HFFc6 (cell line): ENCODE results near the gene PRDM4. TPM values are rescaled to one million over a fixed set of nuclear protein-coding genes. Genes with fewer than 3 reads are reported as not detected.
"Not testable (repeated sequence)": the region's sequence is repeated elsewhere in the genome, so short reads cannot be mapped to it uniquely, and the experiment has no call there.

ENCODE experiments used
- DNase-seq: peaks from one replicate; pipeline ENCODE4 v3.0.0-alpha.2; 2018
- H3K27ac Mint-ChIP-seq: 2 replicates; pipeline ENCODE4 v1.8.0; 2020; ENCODE audit warnings: mild to moderate bottlenecking, mixed read lengths
- H3K27me3 Mint-ChIP-seq: 2 replicates; pipeline ENCODE4 v1.8.0; 2021; ENCODE audit warnings: mild to moderate bottlenecking, moderate library complexity, mixed read lengths; ENCODE audit not compliant: insufficient read depth
- H3K36me3 Mint-ChIP-seq: 2 replicates; pipeline ENCODE4 v1.8.0; 2021; ENCODE audit warnings: low read depth, mixed read lengths
- H3K4me1 Mint-ChIP-seq: 2 replicates; pipeline ENCODE4 v1.8.0; 2020; ENCODE audit warnings: low read depth, mixed read lengths
- H3K4me3 Mint-ChIP-seq: 2 replicates; pipeline ENCODE4 v1.8.0; 2020; ENCODE audit warnings: mild to moderate bottlenecking, moderate library complexity, mixed read lengths
- H3K9me3 Mint-ChIP-seq: 2 replicates; pipeline ENCODE4 v1.8.0; 2020; ENCODE audit warnings: mild to moderate bottlenecking, mixed read lengths
- total RNA-seq, 6 experiments: library from RNA; stranded (reverse); fragmentation: NEBNext Ultra II Directional; extraction: Animal tissue kit (Norgen Biotek cat#: 25700); gene quantifications; 2 replicates in 1 of 6; 3 replicates in 5 of 6; pipeline ENCODE4 v1.2.3, GENCODE V29; 2021
- TF ChIP-seq, protein P1 (sequence below): fragments of 200-600 bp; sonication (generic); IDR thresholded peaks from 2 replicates; pipeline ENCODE4 v1.5.0; 2021; ENCODE audit warnings: antibody characterized with exemption, mild to moderate bottlenecking

The PRDM4 gene
- total RNA-seq, 6 experiments from 2014 or later, result 23.2 to 26.3 (median 24.3) TPM

GRCh38 chr12:107731366-107731765 is 29.6 kb downstream of the PRDM4 start:
- H3K9me3 Mint-ChIP-seq, result no peaks in the 10 kb centered on the region
- no peak overlapping the region for H3K4me3 Mint-ChIP-seq
- peaks cover 22% of the 10 kb centered on the region for H3K36me3 Mint-ChIP-seq
- H3K4me1 Mint-ChIP-seq, result peaks cover 7% of the 10 kb centered on the region; the same call in 1 of the 2 replicates
- TF ChIP-seq, protein P1, sequence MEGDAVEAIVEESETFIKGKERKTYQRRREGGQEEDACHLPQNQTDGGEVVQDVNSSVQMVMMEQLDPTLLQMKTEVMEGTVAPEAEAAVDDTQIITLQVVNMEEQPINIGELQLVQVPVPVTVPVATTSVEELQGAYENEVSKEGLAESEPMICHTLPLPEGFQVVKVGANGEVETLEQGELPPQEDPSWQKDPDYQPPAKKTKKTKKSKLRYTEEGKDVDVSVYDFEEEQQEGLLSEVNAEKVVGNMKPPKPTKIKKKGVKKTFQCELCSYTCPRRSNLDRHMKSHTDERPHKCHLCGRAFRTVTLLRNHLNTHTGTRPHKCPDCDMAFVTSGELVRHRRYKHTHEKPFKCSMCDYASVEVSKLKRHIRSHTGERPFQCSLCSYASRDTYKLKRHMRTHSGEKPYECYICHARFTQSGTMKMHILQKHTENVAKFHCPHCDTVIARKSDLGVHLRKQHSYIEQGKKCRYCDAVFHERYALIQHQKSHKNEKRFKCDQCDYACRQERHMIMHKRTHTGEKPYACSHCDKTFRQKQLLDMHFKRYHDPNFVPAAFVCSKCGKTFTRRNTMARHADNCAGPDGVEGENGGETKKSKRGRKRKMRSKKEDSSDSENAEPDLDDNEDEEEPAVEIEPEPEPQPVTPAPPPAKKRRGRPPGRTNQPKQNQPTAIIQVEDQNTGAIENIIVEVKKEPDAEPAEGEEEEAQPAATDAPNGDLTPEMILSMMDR, result no peak
- H3K27me3 Mint-ChIP-seq, result no peaks in the 10 kb centered on the region
- DNase-seq, result no peak
- 0 out of 2 replicates have a peak overlapping the region, but pooled peaks have one; percentile 18 for H3K27ac Mint-ChIP-seq

DNA sequence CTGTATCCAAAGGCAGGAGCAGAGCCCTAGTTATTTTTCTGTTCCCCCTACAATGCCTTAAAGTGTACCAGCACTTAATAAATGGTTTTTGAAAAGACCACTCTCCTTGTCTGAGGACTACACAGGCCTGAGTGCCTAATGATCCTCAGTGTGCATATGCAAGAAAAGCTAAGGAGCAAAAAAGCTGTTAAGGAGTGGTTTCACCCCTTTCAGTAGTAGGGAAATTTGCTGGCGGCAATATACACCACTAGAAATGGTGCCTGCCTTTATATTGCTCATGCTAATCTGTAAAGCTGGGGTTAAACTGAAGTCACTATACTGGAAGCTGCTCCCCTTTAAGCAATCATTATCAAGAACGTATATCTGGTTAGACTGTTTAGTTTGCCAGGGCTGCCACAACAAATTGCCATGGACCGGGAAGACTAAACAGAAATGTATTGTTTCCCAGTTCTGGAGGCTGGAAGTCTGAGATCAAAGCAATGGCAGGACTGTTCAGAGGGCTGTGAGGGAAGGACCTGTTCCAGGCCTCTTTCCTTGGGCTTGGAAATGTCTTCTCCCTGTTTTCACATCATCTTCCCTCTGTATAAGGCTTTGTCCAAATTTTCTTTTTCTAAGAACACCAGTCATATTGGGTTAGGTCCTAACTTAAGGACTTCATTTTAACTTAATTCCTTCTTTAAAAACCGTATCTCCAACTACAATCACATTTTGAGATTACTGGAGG is 30.2 kb downstream of the PRDM4 start:
- Mint-ChIP-seq H3K4me1 (peaks cover 7% of the 10 kb centered on the region; the same call in 1 of the 2 replicates), H3K27ac (no peak overlapping the region), H3K4me3 (no peak overlapping the region), H3K36me3 (peaks cover 16% of the 10 kb centered on the region), H3K9me3 (no peaks in the 10 kb centered on the region), H3K27me3 (no peaks in the 10 kb centered on the region)
- DNase-seq, result no peak
- TF ChIP-seq, protein P1, result no peak

DNA sequence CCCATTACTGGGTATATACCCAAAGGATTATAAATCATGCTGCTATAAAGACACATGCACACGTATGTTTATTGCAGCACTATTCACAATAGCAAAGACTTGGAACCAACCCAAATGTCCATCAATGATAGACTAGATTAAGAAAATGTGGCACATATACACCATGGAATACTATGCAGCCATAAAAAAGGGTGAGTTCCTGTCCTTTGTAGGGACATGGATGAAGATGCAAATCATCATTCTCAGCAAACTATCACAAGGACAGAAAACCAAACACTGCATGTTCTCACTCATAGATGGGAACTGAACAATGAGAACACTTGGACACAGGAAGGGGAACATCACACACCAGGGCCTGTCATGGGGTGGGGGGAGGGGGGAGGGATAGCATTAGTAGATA is 33.2 kb downstream of the PRDM4 start:
- DNase-seq, H3K9me3 Mint-ChIP-seq, H3K27ac Mint-ChIP-seq, H3K27me3 Mint-ChIP-seq, H3K4me1 Mint-ChIP-seq, H3K4me3 Mint-ChIP-seq: not testable (repeated sequence)
- H3K36me3 Mint-ChIP-seq, result peaks cover 18% of the 10 kb centered on the region

DNA sequence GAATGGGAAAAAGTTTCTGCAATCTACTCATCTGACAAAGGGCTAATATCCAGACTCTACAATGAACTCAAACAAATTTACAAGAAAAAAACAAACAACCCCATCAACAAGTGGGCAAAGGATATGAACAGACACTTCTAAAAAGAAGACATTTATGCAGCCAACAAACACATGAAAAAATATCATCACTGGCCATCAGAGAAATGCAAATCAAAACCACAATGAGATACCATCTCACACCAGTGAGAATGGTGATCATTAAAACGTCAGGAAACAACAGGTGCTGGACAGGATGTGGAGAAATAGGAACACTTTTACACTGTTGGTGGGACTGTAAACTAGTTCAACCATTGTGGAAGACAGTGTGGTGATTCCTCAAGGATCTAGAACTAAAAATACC is 33.6 kb downstream of the PRDM4 start:
- H3K27ac Mint-ChIP-seq, DNase-seq, H3K27me3 Mint-ChIP-seq, H3K4me1 Mint-ChIP-seq, H3K4me3 Mint-ChIP-seq, H3K9me3 Mint-ChIP-seq: not testable (repeated sequence)
- H3K36me3 Mint-ChIP-seq, result peaks cover 18% of the 10 kb centered on the region

DNA sequence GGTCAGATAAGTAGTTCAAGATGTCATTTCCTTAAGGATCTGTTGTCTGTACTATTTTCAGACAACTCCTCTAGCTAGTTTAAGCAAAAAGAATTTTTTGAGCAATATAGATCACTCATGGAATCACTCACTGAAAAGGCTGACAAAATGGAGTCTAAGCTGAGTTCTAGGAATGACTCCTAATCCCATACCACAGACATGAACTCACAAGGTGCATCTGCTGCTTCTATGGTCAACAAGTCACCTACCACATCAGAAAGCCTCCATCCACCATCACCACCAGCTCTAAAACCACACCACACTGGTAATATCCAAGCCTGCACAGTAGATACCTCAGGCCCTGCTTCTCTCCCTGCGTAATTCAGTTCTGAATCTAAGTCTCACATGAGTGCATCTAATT is 42.3 kb downstream of the PRDM4 start:
- H3K4me1 Mint-ChIP-seq, result no peaks in the 10 kb centered on the region
- no peak for DNase-seq
- H3K9me3 Mint-ChIP-seq, result peaks cover 5% of the 10 kb centered on the region; the same call in 1 of the 2 replicates
- peaks cover 1% of the 10 kb centered on the region; the same call in 1 of the 2 replicates for H3K27me3 Mint-ChIP-seq
- no peak overlapping the region for H3K4me3 Mint-ChIP-seq
- H3K27ac Mint-ChIP-seq, result peak overlapping the region; percentile 5; the same call in 1 of the 2 replicates
- H3K36me3 Mint-ChIP-seq, result peaks cover 27% of the 10 kb centered on the region
- TF ChIP-seq, protein P1, result no peak

DNA sequence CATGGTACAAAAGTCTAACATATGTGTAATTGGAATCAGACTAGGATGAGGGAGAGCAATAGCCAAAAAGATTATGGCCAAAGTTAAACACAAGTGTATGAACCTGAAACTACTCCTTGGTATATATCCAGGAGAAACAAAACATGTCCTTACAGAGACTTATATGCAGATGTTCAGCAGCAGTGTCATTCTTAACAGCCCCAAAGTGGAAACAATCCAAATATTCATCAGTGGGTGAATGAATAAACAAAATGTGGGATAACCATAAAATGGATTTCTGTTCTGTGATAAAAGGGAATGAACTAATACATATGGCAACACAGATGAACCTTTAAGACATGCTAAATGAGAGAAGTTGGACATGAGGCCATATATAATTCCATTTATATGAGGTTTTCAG is 45.2 kb downstream of the PRDM4 start:
- no peak overlapping the region for H3K27ac Mint-ChIP-seq
- H3K4me3 Mint-ChIP-seq, result no peak overlapping the region
- H3K9me3 Mint-ChIP-seq, result no peaks in the 10 kb centered on the region
- TF ChIP-seq, protein P1, result no peak
- no peaks in the 10 kb centered on the region for H3K4me1 Mint-ChIP-seq
- H3K36me3 Mint-ChIP-seq, result peaks cover 39% of the 10 kb centered on the region
- no peak for DNase-seq
- peaks cover 1% of the 10 kb centered on the region for H3K27me3 Mint-ChIP-seq

DNA sequence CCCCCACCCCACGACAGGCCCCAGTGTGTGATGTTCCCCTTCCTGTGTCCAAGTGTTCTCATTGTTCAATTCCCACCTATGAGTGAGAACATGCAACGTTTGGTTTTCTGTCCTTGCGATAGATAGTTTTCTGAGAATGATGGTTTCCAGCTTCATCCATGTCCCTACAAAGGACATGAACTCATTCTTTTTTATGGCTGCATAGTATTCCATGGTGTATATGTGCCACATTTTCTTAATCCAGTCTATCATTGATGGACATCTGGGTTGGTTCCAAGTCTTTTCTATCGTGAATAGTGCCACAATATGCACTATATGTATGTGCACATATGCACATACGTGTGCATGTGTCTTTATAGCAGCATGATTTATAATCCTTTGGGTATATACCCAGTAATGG is 55.4 kb downstream of the PRDM4 start:
- H3K4me1 Mint-ChIP-seq, DNase-seq, H3K27me3 Mint-ChIP-seq, H3K9me3 Mint-ChIP-seq, H3K4me3 Mint-ChIP-seq, H3K27ac Mint-ChIP-seq: not testable (repeated sequence)
- H3K36me3 Mint-ChIP-seq, result peaks cover 67% of the 10 kb centered on the region
